Stimulated activated CD8-positive, alpha-beta memory T cell treated with anti-CD3 and anti-CD28 coated beads, Interleukin-7, amount 100 ng/mL, for 48 hours (primary cell): Measurements from ENCODE around the gene NOP14.
"Not testable (repeated sequence)": the region's sequence is repeated elsewhere in the genome, so short reads cannot be mapped to it uniquely, and the experiment has no call there.

Experiments used
- DNase-seq, 2 donors: peaks; one replicate each; pipeline ENCODE4 v3.0.0-alpha.2; 2020; ENCODE audit warnings: low read depth in 1 of 2; ENCODE audit errors: extremely low read depth in 1 of 2

Gene NOP14

DNA sequence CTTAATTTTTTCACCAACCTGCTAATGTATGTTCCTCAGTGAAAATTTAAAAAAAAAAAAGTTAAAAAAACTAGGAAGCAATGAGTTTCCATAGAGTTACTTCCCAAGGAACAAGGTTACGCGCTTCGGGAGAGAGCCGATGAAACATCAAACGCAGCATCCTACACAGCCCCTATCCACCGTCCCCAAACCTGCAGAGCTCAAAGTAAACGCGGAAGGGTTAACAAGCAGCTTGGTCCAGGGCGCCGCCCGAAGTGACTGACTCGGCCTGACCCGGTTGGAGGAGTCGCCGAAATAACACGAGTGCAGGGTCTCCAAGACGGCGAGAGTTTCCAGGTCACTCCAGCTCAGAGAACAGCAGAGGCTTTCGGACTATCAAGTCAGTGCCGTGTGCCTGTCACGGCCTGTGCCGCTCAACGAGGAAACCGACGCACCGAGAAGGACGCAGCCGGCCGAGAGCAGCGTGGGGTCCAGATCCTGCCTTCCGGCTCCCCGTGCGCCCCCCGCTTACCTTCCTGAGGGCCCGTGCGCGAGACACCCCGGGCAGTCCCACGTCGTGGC, 512 bp downstream of the NOP14 start:
- peak in 1 of 2 donors; percentile 34 for DNase-seq

DNA sequence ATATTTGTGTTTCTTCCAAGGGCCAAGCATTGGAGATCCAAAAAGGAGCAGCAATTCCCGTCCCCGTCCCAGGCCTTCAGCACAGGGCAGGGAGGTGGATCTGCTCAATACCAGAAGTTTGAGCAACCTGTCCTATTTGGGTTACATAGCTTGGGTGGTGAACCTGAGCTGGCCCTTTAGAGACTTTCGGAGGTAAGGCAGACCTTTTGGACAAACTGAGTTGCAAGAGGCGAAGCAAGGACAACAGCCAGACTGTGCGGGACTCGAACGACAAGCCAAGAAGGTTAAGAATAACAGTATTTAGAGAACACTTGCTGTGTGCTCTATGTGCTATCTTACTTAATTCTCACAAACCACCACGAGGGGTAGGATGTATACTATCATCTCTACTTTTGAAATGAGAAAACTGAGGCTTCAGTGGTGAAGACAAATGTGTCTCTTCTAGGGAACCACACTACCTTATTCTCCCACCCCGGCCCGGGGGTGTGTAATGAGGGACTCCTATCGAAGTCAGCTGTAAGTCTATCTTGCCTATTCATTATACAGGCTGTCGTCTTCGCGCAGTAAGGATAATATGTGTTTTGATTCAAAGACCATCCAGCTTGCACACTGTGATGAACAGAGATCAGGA, 1.3 kb downstream of the NOP14 start:
- peak in 1 of 2 donors; percentile 81 for DNase-seq

DNA sequence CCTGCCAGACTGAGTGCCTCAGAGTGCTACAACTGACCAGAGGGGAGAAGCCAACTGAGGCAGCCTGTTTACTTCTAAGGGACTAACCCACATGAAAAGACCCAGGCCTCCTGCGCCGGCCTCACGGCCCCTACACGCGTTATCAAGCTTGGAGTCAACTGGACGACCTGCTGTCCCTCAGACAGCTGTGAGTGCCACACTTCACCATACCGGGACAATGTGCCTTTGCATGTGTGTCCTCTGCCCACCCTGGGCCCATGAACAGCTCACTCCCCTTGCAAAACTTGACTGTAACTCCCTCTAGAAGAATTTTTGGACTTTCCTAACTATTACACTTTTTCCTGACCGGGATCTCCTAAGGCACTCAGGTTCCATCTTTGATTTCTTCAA, 1.8 kb downstream of the NOP14 start:
- DNase-seq, result no peak

DNA sequence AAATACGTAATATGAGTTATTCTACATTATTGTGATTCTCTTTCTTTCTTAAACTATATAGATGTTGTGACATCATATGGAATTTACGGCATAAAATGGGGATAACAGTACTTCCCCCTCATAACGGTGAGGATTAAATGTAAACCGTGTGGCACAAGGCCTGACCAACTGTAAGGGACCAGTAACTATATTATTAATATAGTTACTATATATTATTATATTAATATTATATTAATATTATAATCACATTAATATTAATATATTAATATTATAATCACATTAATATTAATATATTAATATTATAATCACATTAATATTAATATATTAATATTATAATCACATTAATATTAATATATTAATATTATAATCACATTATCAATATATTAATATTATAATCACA, 2.8 kb downstream of the NOP14 start:
- DNase-seq, result not testable (repeated sequence)

DNA sequence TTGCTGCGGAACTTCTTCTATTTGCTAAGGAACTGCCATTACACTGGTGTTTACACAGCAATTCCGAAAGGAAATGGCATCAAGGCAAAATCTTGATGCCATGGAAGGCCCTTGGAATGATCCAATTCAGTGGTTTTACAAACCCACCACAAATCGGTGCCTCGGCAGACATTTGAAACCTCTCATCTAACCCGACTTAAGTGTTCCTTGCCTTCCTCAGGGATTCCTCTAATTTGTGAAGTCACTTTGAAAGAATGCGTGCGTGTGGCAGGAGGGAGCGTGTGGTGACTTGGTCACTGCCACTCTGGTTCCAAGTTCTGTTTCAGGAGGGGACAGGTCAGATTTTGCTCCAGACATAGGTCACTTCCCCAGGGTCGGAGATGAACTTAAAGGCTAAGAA, 4.8 kb downstream of the NOP14 start:
- no peak for DNase-seq

DNA sequence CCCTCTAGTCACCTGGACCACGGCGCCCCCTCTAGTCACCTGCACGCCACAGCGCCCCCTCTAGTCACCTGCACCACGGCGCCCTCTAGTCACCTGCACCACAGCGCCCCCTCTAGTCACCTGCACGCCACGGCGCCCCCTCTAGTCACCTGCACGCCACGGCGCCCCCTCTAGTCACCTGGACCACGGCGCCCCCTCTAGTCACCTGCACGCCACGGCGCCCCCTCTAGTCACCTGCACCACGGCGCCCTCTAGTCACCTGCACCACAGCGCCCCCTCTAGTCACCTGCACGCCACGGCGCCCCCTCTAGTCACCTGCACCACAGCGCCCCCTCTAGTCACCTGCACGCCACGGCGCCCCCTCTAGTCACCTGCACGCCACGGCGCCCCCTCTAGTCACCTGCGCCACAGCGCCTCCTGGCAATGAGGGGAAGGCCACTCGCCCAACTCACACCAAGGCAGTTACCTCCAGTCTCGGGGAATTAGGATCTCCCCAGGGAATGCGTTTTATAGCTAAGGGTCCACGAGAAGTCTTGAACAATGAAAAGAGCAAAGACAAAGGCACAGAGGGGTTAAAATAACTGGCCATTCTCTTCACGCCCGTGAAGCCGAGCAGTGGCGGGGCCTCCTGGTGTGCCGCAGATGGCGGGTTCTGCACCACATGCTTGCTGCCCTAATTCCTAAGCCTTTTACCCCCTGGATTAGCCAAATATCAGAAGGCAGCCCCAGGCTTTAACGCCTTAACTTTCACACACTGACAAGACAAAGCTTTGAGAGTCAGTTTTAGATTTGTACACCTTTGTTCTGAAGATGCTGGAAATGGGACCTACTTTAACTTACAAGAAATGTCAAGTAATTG, 7.8 kb downstream of the NOP14 start:
- not testable (repeated sequence) for DNase-seq

DNA sequence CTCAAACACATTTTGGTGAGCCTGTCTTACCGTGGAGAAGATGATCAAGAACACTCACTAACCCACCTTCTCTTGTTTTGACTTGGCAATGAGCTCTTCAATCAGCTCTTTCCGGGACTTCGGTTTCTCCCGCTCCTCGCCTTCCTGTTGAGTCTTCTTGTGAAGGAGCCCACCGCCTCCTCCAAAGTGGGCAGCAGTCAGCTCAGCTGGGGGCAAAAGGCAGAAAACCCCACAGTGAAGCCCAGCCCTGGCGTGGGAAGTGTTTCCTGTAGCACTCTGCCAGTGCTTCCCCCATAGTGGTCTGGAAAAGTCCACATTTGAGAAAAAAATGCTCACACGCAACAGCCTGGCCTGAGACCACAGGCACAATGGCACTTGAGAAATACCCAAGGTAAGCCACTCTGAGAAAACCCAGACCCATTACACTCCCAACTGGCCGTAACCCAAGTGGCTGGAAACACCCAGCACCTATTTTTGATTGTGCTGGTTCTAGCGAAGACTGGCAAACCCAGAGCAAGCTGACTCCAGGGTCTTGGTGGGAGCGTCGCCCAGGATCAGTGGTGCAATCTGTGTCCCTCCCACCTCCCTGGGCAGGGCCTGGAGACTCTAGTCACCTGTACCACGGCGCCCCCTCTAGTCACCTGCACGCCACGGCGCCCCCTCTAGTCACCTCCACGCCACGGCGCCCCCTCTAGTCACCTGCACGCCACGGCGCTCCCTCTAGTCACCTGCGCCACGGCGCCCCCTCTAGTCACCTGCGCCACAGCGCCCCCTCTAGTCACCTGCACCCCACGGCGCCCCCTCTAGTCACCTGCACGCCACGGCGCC, 8.6 kb downstream of the NOP14 start:
- DNase-seq, result peak in 1 of 2 donors; percentile 91

DNA sequence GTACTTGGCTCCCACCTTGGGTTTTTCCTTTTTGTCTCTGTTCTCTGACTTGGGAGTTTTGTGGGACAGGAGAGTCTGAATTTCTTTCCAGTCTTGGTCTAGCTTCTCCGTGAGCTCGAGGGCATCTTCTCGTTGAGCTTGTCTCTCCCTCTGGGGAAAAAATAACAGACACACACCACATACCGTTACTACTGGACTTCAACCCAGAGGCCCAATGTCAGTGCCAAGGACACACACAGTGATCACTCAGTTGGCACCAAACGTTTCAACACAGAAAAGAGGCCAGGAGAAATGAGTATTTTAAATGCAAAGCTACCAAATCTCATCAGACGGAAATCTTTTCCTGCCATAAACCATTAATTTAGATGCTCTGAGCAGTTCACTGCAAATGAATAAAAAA, 9.7 kb downstream of the NOP14 start:
- no peak for DNase-seq

DNA sequence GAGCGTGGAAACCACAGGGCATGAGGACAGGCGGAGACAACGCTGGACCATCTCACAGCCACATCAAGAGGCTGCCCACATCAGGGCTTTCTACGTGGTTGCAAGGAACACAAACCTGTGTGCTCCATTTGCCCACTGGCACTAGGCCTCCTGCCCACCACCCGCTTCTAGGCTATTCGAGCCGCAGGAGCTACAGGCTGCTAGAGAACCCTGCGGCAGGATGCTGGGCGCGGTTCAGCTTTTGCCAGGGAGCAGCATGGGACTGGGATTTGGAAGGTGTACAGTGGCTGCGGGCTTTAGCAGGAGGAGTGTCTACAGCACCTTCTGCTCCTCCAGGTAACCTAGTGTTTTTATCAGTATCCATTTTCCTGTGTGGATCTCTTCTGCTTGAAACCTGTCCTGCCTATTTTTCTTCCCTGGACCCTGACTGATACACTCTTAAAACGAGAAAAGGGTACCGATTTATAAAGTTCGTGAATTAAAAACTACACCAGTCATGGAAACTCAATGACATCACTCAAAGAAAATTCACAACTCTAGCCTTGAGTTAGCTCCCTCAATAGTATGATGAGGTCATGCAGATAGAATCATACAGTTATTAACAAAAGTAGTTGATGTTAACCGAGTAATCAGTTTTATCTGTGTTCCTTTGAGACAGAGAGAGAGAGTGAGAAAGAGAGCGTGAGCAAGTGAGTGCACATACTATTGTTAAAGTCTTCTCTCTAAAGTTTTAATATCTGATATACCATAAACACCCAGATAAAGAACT, 12.8 kb downstream of the NOP14 start:
- no peak for DNase-seq

DNA sequence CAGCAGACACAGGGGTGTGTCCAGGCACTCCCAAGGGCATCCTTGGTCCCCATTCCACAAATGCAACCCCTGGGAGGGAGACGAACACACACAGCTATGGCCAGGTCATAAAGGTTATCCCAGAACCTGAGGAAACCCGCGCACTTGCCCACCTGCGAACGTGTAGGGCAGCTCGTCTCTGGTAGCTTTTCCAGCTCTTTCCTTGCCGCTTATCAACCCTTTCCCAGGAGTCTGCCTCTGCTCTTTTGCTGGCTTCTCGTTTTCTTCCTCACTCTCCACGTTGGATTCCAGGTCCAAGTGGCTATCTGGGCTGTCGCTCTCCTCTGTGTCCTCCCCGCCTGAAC, 13.5 kb downstream of the NOP14 start:
- no peak for DNase-seq

DNA sequence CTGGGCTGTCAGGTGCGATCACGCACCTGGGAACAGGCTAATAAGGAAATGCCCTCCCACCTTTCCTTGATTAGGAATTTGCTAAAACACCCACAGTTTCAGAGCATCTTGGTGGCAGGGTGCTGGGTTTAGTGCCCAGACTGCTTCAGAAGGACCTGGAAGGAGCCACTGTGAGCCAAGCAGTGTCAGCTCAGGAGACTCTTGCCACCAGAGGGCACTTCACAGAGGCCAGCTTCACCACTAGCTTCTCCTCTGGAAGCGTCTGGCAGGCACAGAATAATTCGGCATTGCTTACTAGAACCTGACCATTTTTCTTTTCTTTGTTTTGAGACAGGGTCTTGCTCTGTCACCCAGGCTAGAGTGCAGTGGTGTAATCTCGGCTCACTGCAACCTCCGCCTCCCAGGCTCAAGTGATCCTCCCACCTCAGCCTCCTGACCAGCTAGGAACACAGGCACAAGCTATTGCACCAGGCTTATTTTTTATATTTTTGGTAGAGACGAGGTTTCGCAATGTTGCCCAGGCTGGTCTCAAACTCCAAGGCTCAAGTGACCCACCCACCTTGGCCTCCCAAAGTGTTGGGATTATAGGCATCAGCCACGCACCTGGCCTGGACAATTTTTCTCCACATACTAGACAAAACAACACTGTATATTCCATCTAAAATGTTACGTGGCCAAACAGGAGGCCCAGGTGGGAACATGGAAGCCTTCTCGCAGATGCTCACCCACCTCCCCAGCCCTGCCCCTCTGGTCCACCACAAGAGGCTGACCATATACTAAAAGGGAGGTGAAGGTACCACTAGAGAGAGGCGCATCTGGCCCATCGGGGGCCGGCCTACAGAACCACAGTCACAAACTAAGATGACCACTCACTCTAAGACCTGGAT, 14.1 kb downstream of the NOP14 start:
- DNase-seq, result no peak

DNA sequence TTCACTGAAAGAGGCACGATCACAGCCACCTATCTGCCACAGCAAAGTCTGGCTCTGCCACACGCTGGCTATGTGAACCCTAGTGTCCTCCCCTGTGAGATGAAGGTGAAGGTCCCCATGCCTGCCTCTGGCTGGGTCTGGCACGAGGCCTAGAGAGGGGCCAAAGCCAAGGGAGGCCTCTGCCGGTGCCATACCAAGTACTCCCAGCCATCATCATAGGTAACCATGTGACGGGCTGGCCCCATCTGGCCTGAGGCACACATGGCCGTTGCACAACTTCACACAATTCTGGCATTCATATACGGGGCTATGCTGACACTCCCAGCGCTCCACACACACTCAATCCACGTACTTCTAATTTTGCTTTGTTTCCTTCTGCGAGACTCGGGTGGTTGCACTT, 15.3 kb downstream of the NOP14 start:
- no peak for DNase-seq

DNA sequence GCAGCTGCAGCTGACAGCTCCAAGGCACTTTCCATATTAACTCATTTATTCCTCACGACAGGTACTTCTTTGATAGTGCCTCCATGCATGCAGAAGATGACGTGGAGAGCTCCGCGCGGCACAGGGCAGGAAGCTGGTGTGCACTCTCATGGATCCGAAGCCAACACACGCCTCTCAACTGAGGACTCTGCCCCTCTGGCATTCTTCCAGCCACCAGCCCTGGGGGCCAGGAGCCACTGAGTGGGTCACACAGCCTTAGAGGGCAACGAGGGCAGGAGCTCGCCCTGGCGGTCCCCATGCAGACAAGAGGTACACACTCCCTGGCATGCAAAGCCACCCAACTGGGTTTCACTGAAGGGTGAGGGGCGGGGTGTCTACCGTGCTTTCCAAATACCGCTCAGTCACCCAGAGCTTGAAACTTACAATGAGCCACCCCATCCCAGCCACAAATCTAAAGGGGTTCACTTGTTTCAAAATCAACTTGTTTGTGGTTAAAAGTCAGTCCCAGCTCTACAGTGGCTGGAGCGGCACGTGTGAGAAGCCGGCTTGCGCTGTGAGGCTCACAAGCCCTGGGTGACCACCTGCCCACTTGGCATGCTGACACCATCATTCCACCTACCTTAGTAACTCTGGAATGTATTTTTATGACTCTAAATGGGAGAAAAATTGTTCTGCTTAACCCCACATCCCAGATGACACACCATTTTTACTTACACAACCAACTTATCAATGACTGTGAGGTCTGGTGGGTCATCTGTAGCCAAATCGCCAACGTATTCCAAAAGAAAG, 16.2 kb downstream of the NOP14 start:
- no peak for DNase-seq

DNA sequence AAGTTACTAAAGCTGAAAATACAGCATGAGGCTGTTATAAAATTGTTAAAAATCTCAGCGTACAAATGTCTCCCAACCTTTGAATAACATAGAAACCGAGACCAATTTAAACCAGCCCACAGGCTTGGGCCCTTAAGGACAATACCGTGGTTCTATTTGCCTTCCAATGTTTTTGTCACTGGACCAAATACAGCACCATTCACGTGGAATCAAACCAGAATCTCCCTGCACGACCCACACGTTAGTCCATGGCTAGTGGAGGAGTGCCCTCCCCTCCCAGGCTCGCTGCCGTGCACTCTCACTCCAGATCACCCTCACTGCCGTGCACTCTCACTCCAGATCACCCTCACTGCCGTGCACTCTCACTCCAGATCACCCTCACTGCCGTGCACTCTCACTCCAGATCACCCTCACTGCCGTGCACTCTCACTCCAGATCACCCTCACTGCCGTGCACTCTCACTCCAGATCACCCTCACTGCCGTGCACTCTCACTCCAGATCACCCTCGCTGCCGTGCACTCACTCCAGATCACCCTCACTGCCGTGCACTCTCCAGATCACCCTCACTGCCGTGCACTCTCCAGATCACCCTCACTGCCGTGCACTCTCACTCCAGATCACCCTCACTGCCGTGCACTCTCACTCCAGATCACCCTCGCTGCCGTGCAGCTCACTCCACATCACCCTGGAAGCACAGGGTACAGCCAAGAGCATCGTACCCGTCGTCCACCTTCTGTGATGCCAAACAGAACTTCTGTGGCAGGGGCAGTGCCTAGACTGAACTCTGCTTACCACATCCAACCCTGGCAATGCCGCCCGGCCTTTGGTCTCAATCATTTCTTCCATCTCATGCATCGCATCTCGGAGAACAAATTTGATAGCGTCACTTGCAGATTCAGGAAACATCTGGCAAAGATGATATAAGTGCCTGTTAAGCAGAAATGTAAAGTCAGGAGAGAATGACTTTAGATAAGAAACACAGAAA, 17.3 kb downstream of the NOP14 start:
- DNase-seq, result not testable (repeated sequence)

DNA sequence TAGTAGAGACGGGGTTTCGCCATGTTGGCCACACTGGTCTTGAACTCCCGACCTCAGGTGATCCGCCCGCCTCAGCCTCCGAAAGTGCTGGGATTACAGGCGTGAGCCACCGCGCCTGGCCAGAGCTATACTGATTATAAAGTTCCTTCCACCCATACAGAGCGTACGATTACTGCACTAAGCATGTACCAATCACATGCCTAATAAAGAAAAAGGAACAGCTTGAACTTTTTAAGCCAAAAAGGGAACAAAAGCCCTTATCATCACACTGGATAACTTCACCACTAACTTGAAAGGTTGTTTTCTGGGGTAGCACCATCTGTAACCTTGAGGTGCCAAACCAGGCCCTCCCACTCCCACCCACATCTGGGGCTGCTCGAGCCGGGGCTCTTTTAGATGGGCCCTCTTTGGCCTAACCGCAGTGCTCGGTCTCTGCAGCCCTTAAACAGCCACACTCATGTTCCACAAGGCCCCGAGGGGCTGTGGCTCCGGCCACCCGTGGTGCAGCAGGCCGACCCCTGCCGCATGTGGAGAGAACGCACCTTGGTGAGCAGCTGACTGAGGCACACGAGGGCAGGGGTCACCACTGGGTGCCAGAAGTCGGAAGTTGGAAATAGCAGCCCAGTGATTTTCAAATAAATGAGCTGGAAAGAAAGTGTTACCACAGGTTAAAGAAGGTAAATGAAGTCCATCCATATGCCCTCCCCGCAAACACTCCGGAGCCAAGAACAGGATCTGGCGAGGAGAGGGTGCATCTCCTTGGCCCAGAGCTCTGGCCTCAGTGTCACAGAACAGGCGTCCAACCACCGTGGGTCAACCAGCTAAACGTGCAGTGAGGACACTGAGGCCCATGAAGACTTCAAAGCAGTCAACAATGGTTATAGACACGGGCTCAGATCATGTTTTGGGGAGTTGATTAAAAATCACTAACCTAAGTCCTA, 18.4 kb downstream of the NOP14 start:
- DNase-seq, result no peak

DNA sequence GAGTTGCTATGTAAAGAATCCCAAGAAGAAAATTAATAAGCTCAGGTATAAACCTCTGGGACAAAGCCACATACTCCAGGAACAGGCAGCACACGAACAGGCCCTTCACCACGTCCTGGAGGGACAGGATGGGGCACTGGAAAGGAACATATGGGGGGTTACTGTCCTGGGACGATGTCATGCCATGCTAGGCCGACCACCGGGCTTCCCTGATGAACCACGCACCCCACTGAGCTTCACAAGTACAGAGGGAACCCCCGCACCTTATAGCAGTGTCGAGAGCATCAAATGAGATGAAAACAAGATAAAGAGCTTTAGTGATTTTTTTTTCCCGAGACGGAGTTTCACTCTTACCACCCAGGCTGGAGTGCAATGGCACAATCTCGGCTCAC, 19.1 kb downstream of the NOP14 start:
- DNase-seq, result no peak
